Nucleus accumbens (tissue), 56 donors: ENCODE measurements around the gene TMIGD3.
"Not testable (repeated sequence)": the region's sequence is repeated elsewhere in the genome, so short reads cannot be mapped to it uniquely, and the experiment has no call there.

Experiments used
- DNase-seq, 56 donors: peaks; one replicate each; lab custom pipeline; 2025; lab: John Stamatoyannopoulos, UW

The TMIGD3 gene

GRCh38 chr1:111503585-111504060 is at the start of gene TMIGD3, which contains the start of gene ADORA3:
TSS of gene TMIGD3 (minus strand) at chr1:111503633. CDS start at chr1:111503354, 279 bp downstream.
TSS of gene ADORA3 (minus strand) at chr1:111503633. CDS start at chr1:111503354, 279 bp downstream.
- no peak for DNase-seq

DNA sequence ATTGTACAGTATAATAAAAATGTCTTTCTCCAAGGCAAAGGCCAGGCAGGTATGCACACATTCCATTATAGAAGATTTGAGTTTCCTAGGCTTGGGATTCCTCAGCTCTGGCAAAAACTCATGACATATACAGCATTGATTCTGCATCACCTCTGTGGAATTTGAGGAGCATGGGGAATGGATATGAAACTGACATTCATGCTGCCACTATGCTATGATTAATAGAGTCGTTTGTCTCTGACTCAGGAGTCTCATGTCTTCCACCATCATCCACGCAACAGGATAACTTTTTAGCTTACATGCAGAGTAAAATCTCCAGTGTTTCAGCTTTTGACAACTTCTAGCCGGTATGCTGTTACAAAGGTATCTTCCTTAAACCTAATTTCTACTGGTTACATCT is 49.8 kb upstream of the TMIGD3 start:
- no peak for DNase-seq

DNA sequence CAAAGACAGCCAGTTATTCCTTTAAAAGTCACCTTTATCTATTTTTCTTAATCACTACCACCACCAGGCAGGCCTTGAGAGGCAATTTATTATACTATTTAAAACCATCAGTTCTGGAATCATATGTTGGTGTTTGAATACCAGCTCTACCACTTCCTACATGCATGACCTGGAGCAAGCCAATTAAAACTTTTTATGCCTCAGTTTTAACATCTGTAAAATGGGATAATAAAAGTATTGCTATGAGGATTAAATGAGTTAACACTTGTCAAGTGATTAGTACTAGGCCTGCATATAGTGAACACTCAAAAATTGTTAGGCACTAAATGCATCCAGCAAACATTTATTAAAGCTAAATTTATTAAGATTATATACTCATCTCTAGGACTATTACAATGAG is 49.2 kb upstream of the TMIGD3 start:
- no peak for DNase-seq

DNA sequence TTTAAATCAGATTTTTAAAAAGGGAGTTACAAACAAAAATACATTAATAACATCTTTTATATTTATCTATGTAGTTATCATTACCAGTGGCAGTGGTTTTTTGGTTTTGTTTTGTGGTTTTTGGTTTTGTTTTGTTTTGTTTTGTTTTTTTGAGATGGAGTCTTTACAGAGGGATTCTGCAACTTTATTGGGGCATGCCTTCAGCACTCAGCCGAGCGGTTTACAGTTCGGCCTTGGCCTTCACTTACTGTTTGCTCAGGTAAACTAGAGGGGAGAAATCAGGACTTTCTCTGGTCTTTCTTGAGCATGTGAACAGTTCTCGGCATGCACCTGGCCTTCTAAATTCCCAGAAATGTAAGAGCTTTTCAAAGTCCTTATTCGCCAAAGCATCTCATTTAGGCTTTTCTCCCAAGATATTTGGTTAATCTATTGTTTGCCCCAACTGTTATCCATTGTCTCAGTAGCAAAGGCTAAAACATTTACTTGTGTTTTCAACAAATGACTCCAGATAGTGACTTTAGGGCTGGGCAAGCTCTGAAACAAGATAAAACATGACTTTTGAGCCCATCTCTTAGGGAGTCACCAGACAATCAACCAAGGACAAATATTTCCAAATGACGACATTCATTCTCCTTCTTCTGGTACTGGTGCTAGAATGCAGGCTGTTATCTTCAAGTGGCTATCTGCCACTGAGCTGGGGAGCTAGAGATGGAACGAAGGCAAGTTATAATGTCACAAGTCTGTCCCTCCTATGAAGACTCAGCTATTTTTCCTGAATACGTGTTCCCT is 48.4 kb upstream of the TMIGD3 start:
- no peak for DNase-seq

DNA sequence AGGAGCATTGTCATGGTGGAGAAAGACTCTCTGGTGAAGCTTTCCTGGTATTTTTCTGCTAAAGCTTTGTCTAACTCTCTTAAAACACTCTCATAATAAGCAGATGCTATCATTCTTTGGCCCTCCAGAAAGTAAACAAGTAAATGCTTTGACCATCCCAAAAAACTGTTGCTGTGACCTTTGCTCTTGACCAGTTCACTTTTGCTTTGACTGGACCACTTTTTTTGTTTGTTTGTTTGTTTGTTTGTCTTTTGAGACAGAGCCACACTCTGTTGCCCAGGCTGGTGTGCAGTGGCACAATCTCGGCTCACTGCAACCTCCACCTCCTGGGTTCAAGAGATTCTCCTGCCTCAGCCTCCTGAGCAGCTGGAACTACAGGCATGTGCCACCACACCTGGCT is 44.4 kb upstream of the TMIGD3 start:
- DNase-seq = not testable (repeated sequence)

DNA sequence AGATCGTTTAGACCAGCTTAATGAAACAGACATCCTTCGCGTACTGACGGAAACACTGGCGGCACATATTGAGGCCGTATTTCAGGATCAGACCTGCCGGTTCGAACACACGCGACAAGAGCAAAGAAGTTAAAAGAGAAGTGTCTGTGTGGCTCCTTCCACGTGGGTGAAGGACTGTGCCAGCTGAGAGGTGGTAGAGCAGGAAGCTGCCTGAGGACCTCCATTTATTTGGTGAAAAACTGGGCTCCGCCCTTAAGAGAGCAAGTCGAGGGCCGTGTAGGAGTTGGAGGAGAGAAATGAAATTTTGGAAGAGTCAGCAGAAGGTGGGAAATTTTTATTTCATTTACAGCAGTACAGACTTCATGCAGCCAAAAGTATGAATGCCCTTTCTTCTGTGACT is 38.8 kb upstream of the TMIGD3 start:
- DNase-seq = no peak

- DNase-seq = no peak
Observed at GRCh38 chr1:111541721-111542120, 38.3 kb upstream of the TMIGD3 start.

DNA sequence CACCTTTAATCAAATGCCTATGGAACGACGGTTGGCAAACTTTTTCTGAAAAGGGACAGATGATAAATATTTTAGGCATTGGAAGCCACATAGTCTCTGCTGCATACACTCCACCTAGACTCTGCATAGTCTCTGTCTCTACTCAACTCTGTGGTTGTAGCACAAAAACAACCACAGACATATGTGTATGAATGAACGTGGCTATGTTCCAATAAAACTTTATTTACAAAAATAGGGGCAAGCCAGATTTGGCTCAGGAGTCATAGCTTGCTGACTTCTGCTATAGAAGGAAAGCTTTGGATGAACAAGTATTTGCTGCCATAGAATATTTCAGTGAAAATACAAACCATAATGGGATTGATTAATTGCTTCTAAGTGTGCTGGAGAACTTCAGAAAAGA is 37.5 kb upstream of the TMIGD3 start:
- DNase-seq = no peak

- no peak for DNase-seq
Observed at GRCh38 chr1:111538343-111539025, 35.1 kb upstream of the TMIGD3 start.

DNA sequence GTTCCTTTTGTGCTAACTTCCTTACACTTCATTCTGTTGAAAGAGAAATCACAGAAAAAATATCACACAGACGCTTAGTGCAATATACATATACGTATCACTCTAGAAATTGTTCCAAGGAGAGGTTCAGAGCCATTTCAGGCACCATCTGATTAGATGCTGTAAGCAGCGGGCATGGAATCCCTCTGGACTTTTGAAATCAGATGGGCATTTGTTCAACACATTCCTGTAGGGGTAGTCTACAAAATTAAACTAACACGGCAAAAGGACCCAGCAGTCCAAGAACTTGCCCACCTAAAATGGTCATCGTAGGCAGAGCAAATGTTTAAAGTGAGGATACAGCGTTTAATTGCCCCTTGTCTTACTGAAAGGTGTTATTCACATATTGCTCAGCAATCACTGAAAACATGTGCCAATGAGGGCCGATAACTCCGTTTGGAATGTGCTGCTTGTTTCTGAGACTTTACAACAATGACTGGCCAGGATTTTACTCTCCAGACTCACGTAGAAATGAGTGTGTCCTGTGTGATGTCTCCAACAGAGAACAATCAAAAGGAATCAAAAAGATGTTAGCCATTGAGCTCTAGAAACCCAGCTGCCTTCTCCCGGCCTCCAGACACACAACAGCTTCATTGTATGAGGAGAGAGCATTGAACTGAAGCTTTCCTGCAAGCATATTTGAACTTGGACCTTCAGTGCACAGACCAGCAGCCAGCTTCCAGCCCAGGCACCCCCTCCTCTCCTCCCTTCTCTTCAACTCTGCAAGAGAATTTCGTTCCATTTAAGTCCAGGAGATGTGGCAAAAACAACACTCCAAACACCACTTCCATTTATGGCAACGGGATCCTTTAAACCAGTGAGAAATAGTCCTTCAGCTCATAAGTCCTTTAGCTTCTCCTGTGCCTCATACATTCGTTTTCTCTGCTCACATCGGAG is 32.1 kb upstream of the TMIGD3 start:
- DNase-seq = peak in 34 of 56 donors; percentile 7 to 66 (median 34)

GRCh38 chr1:111520053-111520452 is 16.6 kb upstream of the TMIGD3 start:
- no peak for DNase-seq

DNA sequence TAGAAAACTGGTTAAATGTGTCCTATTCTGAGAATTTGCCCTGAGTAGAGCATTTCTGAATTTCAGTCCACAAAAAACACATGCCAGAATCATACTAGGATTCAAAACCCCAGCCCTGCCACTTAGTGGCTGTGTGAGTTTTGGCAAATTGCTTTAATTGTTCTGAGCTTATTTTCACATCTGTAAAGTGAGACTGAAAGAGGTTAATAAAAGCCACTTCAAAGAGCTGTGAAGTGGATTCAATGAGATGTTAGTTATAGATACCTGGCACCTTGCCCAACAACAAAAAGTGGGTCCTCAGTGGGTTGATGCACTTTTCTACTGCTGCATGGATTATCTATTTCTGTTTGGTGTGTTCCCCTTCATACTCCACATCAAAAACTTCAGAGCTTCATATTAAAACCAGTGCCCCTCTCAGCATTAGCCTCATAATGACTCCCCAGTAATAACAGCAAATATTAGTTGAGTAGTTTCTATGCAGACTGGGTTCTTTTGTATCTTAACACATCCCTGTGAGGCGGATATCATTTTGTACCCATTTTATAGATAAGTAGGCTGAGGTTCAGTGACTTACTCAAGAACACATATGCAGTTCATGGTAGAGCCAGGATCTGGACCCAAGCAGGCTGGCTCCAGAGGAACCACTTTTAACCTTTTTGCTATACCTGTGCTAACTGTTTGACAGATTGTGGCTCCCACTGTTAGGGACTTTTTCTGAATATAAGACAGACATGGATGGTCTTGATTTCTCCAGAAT is 14.2 kb upstream of the TMIGD3 start:
- DNase-seq = no peak

- peak in 21 of 56 donors; percentile 18 to 54 (median 35) for DNase-seq
Observed at GRCh38 chr1:111516005-111516535, 12.6 kb upstream of the TMIGD3 start.

GRCh38 chr1:111515291-111516004 is 12.0 kb upstream of the TMIGD3 start:
- DNase-seq = peak in 18 of 56 donors; percentile 11 to 62 (median 32)

DNA sequence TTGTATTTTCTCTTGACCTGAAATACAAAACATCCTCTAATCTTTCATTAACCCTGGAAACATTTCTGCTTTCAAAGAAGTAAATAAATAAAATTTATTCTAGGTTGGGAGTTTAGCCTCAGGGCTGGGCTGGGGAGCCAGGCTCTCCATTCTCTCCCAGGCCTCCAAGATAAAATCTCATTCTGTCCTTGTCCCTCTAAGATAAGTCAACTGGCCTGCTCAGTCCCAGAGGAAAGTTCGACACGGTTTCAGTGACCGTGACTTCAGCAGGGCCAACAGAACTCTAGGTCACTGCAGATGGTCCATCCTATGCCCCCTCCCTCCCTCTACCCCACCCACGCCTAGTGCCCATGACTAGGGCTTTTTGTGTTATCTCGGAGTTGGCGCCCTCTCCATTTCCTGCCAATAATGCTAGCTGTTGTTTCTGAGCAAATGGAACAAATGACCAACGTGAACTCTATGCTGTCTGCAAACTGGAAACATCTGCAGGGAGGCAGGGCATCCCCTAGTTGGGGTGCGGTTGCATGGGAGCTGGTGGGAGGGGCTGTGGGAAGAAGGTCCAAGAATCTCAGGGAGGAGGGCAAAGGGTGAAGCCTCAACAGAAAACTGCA is 10.1 kb upstream of the TMIGD3 start:
- DNase-seq = peak in 42 of 56 donors; percentile 36 to 87 (median 70)

- no peak for DNase-seq
Observed at GRCh38 chr1:111512931-111513330, 9.5 kb upstream of the TMIGD3 start.

- DNase-seq = no peak
Observed at GRCh38 chr1:111512132-111512889, 8.9 kb upstream of the TMIGD3 start.

GRCh38 chr1:111511370-111511769 is 7.9 kb upstream of the TMIGD3 start:
- DNase-seq = no peak
